ENCODE results near the gene MSI1. TPM values are rescaled to one million over a fixed set of nuclear protein-coding genes. Genes with fewer than 3 reads are reported as not detected.

Gene MSI1
- total and polyA plus RNA-seq, 2 of the 13 experiments (the other 11 are each of a cell fraction or from before 2014, with no cell fraction given): 0.09 to 0.46 TPM

DNA sequence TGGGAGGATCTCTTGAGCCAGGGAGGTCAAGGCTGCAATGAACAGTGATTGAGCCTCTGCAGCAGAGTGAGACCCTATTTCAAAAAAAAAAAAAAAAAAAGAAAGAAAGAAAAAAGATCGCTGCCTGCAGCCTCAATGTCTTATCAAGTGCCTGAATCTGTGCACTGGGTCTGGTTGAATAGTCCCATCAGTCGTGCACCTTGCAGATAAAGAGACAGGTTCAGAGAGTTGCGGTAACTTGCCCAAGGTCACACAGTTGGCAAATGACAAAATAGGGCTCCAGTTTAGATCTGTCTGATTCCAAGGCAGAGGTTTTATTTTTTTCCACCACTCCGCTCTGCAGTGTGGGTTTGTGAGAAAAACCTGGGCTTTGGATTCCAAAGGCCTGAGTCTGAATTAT, 40.7 kb downstream of the MSI1 start:
- ATAC-seq (no peak), DNase-seq (ENCODE audit: low spot score) (no peak), FAIRE-seq (no peak)
- BruUV-seq (replicated peaks): no TSS peak
- Histone ChIP-seq H3K36me3 (replicated peaks in 1 of 2; ENCODE audit: control insufficient read depth in 1 of 2, insufficient read depth in 2 of 2, low read length in 2 of 2) (no peaks in the 10 kb centered on the region), H4K20me1 (ENCODE audit: insufficient read depth, low read length) (no peaks in the 10 kb centered on the region), H3K9ac (ENCODE audit: insufficient read depth, low read depth, low read length) (no peak overlapping the region), H3K4me1 (ENCODE audit: insufficient read depth, low read length) (peaks cover 49% of the 10 kb centered on the region), H3K9me3 (ENCODE audit: low read length) (no peaks in the 10 kb centered on the region), H3K4me3 (replicated peaks in 1 of 3; ENCODE audit: insufficient read depth in 1 of 3, low read depth in 2 of 3, low read length in 3 of 3) (no peak overlapping the region; a peak in 1 of 6 replicates), H2AFZ (ENCODE audit: low read length) (no peak overlapping the region), H3K4me2 (ENCODE audit: low read depth, low read length) (peak overlapping the region; percentile 54), H3K79me2 (ENCODE audit: insufficient read depth, low read length) (no peaks in the 10 kb centered on the region), H3K27me3 (ENCODE audit: control insufficient read depth in 1 of 2, insufficient read depth in 2 of 2, low read length in 2 of 2) (peaks cover 0 to 2% of the 10 kb centered on the region in 2 experiments; a peak in 1 of 5 replicates), H3K27ac (ENCODE audit: extremely low read length, insufficient read depth, low read length) (peak overlapping the region; percentile 40)
- no peak for TF ChIP-seq PAXIP1 (CRISPR knock-in tag; conservative IDR thresholded peaks at IDR 0.05)
- peak; percentile 76; the same call in 1 of the 2 replicates for TF ChIP-seq ZNF768 (CRISPR knock-in tag; IDR thresholded peaks at IDR 0.05)
- peak; percentile 62; the same call in 1 of the 2 replicates for TF ChIP-seq ZNF770 (CRISPR knock-in tag; IDR thresholded peaks at IDR 0.05)
- CTCF ChIA-PET (ENCODE audit: low intra/inter-chr PET ratio, low total read pairs): no interaction called here
- in situ Hi-C loops (cut with HindIII; ENCODE audit: extremely low pct_ligation_motif_present, low pct_unique_long_range_greater_than_20kb) (loop anchor here (10.0 kb wide), 1 partner anchor 107 kb away; the partner anchor contains the start of gene COX6A1), intact Hi-C loops (cut with micrococcal nuclease; ENCODE audit: unreplicated experiment) (loop anchor here (5.0 to 10.0 kb wide), 2 partner anchors 39 to 107 kb away; partner anchors contain the start of genes COX6A1 and MSI1)
- POLR2A ChIA-PET: interaction anchor here (0.8 kb wide), 1 partner anchor 127 kb away, joined by 3 read pairs; the partner anchor contains the start of gene RPLP0
- 23% methylated on average over 4 of the region's 4 CpGs for WGBS (ENCODE audit: low lambda C conversion rate)
